Suprapubic skin (tissue), 4 donors: ENCODE measurements around the gene USP32. TPM values are rescaled to one million over a fixed set of nuclear protein-coding genes. Genes with fewer than 3 reads are reported as not detected.
"Not testable (repeated sequence)": the region's sequence is repeated elsewhere in the genome, so short reads cannot be mapped to it uniquely, and the experiment has no call there.

Experiments used
- DNase-seq, 2 donors: peaks; one replicate each; pipeline ENCODE4 v3.0.0-alpha.2; 2019; ENCODE audit warnings: low spot score in 2 of 2
- H3K27ac ChIP-seq: fragments of 200-600 bp; sonication (generic); one replicate; pipeline ENCODE4 v1.5.1; 2019
- H3K27me3 ChIP-seq: fragments of 200-600 bp; sonication (generic); one replicate; pipeline ENCODE4 v1.5.1; 2019
- H3K36me3 ChIP-seq: fragments of 200-600 bp; sonication (generic); one replicate; pipeline ENCODE4 v1.5.1; 2019
- H3K4me1 ChIP-seq: fragments of 200-600 bp; sonication (generic); one replicate; pipeline ENCODE4 v1.5.1; 2019
- H3K4me3 ChIP-seq: fragments of 200-600 bp; sonication (generic); one replicate; pipeline ENCODE4 v1.5.1; 2019; ENCODE audit warnings: mild to moderate bottlenecking
- H3K9me3 ChIP-seq: fragments of 200-600 bp; sonication (generic); one replicate; pipeline ENCODE4 v1.5.1; 2019
- EP300 ChIP-seq: sonication (generic); formaldehyde crosslinking; IDR thresholded peaks from one replicate; pipeline ENCODE4 v1.6.1; 2017; ENCODE audit warnings: antibody characterized with exemption
- POLR2A ChIP-seq, 2 donors: fragments of 450-650 bp; IDR thresholded peaks; one replicate each; pipeline ENCODE4 v1.6.1; 2017; ENCODE audit warnings: antibody characterized with exemption in 2 of 2, mild to moderate bottlenecking in 2 of 2, moderate library complexity in 2 of 2
- POLR2AphosphoS5 ChIP-seq, 3 donors: sonication (generic); formaldehyde crosslinking; IDR thresholded peaks; one replicate each; pipeline ENCODE4 v1.6.1; 2017; ENCODE audit warnings: antibody characterized with exemption in 3 of 3
- WGBS: methylation state at CpG from one replicate; pipeline ENCODE4 v1.1.5; 2018; 5-methylcytosine and 5-hydroxymethylcytosine counted together
- total RNA-seq, 4 donors: library from RNA; depleted of rRNA; stranded (reverse); fragments of >200 nt; gene quantifications; one replicate each; pipeline ENCODE4 v1.1.0, GENCODE V29; 2016
- TF ChIP-seq, protein P1 (sequence below), 2 donors: fragments of 200-600 bp in 1 of 2; fragments of 450-650 bp in 1 of 2; sonication (generic) in 1 of 2; IDR thresholded peaks; one replicate each; pipeline ENCODE4 v1.5.1; 2016 to 2019; ENCODE audit warnings: antibody characterized with exemption in 2 of 2, mild to moderate bottlenecking in 1 of 2, moderate library complexity in 1 of 2

The USP32 gene
- total RNA-seq, 4 donors from 2014 or later, result 58.3 to 74.5 (median 62.0) TPM

DNA sequence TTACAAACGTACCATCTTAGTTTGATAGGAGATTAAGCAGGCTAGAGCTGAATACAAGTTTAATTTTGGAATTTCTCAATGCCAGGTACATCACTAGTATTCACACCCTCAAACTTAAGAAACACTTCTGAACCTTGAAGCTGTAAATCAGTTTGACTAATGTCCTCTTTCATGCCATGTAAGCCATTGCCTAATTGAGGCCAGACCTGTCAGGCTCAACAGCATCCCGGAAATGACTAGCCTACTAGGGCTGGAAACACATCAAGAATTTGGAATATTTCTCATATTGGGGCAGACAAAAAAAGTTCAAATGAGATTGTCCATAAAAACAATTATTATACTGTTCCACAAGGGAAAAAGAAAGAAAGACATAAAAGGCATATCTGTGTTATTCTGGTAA is 1.7 kb downstream of the USP32 start:
- 28% methylated on average over 2 of the region's 2 CpGs for WGBS
- Histone ChIP-seq H3K27ac (peak overlapping the region; percentile 97), H3K4me3 (peak overlapping the region; percentile 98), H3K36me3 (no peaks in the 10 kb centered on the region), H3K27me3 (no peaks in the 10 kb centered on the region), H3K9me3 (no peaks in the 10 kb centered on the region), H3K4me1 (peaks cover 59% of the 10 kb centered on the region)
- TF ChIP-seq EP300 (no peak), POLR2AphosphoS5 (IDR thresholded peaks at IDR 0.05) (peak in 2 of 3 donors; percentile 63 to 83)
- DNase-seq, result no peak

DNA sequence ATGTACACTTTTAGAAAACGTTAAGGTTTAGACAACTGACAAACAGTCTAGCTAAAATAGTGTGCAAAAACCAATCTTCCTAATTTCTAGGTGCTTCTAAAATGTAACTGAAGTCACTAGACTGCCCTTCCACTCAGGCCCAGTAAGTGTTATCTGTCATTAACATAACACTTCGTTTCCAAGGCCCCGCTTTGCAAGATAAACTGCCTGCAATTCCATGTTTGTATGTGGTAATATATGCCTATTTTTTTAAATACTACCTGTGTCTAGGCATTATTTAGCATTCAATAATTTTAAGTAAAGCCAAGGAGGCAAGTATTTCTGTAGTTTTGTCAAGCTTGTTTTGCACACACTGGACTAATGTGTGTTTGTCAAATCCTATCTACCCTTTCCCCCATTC is 3.2 kb downstream of the USP32 start:
- no peaks in the 10 kb centered on the region for H3K9me3 ChIP-seq
- no peaks in the 10 kb centered on the region for H3K36me3 ChIP-seq
- WGBS, result 54% methylated on average over 3 of the region's 3 CpGs
- H3K4me3 ChIP-seq, result no peak overlapping the region
- peaks cover 60% of the 10 kb centered on the region for H3K4me1 ChIP-seq
- TF ChIP-seq, protein P1, sequence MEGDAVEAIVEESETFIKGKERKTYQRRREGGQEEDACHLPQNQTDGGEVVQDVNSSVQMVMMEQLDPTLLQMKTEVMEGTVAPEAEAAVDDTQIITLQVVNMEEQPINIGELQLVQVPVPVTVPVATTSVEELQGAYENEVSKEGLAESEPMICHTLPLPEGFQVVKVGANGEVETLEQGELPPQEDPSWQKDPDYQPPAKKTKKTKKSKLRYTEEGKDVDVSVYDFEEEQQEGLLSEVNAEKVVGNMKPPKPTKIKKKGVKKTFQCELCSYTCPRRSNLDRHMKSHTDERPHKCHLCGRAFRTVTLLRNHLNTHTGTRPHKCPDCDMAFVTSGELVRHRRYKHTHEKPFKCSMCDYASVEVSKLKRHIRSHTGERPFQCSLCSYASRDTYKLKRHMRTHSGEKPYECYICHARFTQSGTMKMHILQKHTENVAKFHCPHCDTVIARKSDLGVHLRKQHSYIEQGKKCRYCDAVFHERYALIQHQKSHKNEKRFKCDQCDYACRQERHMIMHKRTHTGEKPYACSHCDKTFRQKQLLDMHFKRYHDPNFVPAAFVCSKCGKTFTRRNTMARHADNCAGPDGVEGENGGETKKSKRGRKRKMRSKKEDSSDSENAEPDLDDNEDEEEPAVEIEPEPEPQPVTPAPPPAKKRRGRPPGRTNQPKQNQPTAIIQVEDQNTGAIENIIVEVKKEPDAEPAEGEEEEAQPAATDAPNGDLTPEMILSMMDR (IDR thresholded peaks at IDR 0.05), result no peak
- no peak for TF ChIP-seq EP300
- H3K27ac ChIP-seq, result no peak overlapping the region
- DNase-seq, result no peak
- H3K27me3 ChIP-seq, result no peaks in the 10 kb centered on the region

DNA sequence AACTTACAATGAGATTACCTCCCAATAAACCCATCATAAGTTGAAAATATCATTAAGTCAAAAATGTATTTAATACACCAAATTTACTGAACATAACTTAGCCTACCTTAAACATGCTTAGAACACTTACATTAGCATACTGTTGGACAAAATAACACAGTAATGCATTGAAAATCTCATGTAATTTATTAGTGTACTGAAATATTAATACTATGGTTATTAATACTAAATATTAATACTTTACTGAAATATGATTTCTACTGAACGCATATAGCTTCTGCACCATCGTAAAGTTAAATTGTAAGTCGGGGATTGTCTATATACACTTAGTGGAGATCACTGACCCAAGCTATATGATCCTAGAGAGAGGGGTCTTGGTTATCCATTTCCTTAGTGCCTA is 4.3 kb downstream of the USP32 start:
- H3K4me3 ChIP-seq, result no peak overlapping the region
- H3K27ac ChIP-seq, result no peak overlapping the region
- no peak for DNase-seq
- H3K9me3 ChIP-seq, result no peaks in the 10 kb centered on the region
- H3K27me3 ChIP-seq, result no peaks in the 10 kb centered on the region
- 88% methylated on average over 3 of the region's 3 CpGs for WGBS
- peaks cover 49% of the 10 kb centered on the region for H3K4me1 ChIP-seq
- TF ChIP-seq, protein P1 (IDR thresholded peaks at IDR 0.05), result no peak
- no peak for TF ChIP-seq POLR2A (IDR thresholded peaks at IDR 0.05)
- no peak for TF ChIP-seq EP300
- TF ChIP-seq POLR2AphosphoS5 (IDR thresholded peaks at IDR 0.05), result no peak
- no peaks in the 10 kb centered on the region for H3K36me3 ChIP-seq

DNA sequence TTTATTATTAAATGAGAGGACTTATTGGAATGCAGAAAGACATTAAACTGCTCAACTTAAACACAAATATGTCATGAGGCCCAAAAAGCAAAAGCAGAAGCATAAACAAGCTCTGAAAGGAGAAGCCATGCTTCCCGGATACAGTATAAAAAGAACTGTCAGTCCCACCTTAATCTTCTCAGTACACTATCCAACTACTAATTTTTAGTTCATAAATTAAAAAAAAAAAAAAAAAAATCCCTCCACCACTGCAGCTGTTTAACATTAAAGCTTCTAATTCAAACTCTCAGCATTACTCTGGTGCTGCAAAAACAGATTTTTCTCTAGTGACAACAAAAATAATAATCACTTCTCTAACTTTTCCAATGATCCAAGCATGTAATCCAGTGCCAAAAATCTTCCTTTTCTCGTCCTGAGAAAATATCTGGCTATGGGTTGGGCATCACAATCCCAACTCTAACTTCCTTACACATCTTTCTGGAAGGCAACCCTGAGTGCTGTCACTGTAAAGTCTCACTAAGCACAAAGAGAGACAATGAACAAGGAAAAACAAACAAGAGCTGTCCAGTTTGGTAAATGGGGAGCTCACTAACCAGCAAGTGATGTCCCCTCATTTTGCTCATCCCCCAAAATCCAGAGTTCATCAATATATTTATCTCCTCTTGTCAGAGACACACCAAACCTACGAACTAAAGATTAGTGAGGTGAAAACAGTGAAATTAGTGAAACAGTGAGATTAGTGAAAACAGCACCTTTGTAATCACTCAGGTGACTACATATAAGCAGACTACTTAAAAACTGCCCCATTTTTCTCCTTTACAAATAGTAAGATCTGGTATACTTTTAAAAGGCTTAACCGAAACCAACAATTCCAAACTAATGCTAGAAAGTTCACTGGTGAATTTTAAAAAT is 5.5 kb downstream of the USP32 start:
- no peak for DNase-seq
- H3K27ac ChIP-seq, result no peak overlapping the region
- no peaks in the 10 kb centered on the region for H3K9me3 ChIP-seq
- no peaks in the 10 kb centered on the region for H3K27me3 ChIP-seq
- WGBS, result 49% methylated on average over 4 of the region's 4 CpGs
- H3K4me3 ChIP-seq, result no peak overlapping the region
- H3K4me1 ChIP-seq, result peaks cover 54% of the 10 kb centered on the region
- no peaks in the 10 kb centered on the region for H3K36me3 ChIP-seq
- TF ChIP-seq, protein P1 (IDR thresholded peaks at IDR 0.05), result no peak
- TF ChIP-seq POLR2AphosphoS5 (IDR thresholded peaks at IDR 0.05) (no peak), POLR2A (IDR thresholded peaks at IDR 0.05) (no peak), EP300 (no peak)

DNA sequence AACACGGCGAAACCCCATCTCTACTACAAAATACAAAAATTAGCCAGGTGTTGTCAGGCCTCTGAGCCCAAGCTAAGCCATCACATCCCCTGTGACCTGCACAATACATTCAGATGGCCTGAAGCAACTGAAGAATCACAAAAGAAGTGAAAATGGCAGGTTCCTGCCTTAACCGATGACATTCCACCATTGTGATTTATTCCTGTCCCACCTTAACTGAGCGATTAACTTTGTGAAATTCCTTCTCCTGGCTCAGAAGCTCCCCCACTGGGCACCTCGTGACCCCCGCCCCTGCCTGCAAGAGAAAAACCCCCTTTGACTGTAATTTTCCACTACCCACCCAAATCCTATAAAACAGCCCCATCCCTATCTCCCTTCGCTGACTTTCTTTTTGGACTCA is 7.0 kb downstream of the USP32 start:
- not testable (repeated sequence) for H3K27me3 ChIP-seq, H3K27ac ChIP-seq, DNase-seq, H3K4me3 ChIP-seq, H3K9me3 ChIP-seq, H3K36me3 ChIP-seq
- 96% methylated on average over 7 of the region's 7 CpGs for WGBS
- peaks cover 40% of the 10 kb centered on the region for H3K4me1 ChIP-seq

DNA sequence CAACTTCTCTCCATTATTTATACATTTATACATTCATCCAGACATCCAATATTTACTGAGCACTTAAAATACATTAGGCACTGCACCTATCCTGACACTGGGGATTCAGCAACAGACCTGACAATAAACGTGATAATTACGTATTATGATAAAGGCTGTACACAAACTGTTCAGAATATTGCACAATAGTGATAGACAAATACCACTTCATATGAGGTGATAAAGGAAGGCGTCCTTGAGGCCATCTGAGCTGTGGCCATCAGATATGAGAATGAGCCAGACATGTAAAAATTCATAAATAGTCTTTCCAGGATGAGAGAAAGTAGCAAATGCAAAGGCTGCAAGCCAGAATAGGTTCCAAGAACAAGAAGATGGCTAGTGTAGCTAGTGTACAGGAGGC is 8.6 kb downstream of the USP32 start:
- H3K4me3 ChIP-seq, result no peak overlapping the region
- H3K27ac ChIP-seq, result no peak overlapping the region
- H3K4me1 ChIP-seq, result peaks cover 28% of the 10 kb centered on the region
- whole genome bisulfite sequencing, result 82% methylated on average over 3 of the region's 3 CpGs
- no peaks in the 10 kb centered on the region for H3K9me3 ChIP-seq
- no peak for TF ChIP-seq EP300
- TF ChIP-seq POLR2AphosphoS5 (IDR thresholded peaks at IDR 0.05), result no peak
- TF ChIP-seq POLR2A (IDR thresholded peaks at IDR 0.05), result no peak
- TF ChIP-seq, protein P1 (IDR thresholded peaks at IDR 0.05), result no peak
- no peaks in the 10 kb centered on the region for H3K36me3 ChIP-seq
- DNase-seq, result no peak
- H3K27me3 ChIP-seq, result no peaks in the 10 kb centered on the region
